OCI-M2 (cell line): ENCODE results near the gene RHBDF2.

Experiments
- DNase-seq: peaks from one replicate; lab custom pipeline; 2025; ENCODE audit not compliant: unreplicated experiment; lab: John Stamatoyannopoulos, UW

RHBDF2 gene

DNA sequence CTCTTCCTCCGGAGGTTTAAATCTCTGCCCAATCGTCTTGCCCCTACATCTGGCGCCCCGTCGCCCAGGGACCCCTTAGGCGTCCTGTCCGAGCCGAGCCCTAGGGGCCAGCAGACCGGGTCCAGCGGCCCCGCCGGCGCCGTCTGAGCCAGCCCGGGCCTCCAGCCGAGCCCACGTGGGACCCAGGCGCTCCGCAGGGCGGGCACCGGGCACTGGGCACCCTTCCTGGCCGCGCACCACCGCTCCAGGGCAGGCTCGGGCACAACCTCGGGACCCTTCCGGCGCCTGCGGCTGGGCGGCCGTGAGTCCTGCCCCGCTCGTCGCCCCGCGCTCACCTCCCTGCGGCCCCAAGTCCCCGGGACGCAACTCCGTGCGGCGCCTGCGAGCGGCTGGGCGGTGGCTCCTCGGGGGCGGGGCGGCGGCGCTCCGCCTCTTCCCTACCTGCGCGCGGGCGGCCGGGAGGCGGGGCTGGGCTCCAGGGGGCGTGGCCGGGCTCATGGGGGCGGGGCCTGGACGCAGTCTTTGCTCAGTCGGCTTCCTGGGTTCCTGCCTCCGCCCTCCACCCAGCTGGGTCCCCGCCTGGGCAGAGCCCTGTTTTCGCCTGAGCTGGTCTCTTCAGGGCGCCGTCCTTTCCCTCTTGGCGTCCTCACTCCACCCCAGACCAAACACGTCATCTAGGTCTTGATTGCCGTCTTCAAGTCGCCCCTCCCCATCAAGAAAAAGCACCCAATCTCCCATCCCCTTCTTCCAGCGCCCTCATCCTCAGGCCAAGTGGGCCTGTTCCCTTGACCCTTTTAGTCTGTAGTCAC lies at the start of gene RHBDF2:
Gene RHBDF2 (minus strand): TSS at position 406 of the 809 bp plus-strand sequence. CDS start 19,899 bp downstream, outside the sequence.
- DNase-seq, result peak; percentile 19

DNA sequence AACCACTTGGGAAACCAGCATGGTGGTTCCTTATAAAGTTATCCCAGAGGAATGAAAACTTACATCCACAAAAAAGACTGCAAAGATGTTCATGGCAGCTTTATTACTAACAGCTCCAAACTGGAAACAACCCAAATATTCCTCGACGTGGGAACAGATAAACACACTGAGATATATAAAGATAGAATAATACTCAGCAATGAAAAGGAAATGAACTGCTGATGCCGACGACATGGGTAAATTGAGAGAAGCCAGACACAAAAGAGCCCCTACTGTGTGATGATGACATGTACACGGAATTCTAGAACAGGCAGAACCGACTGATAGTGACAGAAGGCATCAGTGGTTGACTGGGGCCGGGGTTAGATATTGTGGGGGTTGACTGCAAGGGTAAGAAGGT lies 48.3 kb upstream of the RHBDF2 start:
- DNase-seq, result no peak

DNA sequence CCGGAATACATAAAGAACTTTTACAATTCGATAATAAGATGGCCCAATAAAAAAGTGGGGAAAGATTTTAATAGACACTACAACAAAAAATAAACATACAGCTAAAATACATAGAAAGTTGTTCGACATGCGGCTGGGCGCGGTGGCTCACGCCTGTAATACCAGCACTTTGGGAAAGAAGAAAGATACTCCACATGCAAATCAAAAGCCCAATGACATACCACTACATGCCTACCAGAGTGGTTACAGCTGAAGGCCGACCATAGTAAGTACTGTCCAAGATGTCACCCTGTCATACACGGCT lies 47.9 kb upstream of the RHBDF2 start:
- no peak for DNase-seq

DNA sequence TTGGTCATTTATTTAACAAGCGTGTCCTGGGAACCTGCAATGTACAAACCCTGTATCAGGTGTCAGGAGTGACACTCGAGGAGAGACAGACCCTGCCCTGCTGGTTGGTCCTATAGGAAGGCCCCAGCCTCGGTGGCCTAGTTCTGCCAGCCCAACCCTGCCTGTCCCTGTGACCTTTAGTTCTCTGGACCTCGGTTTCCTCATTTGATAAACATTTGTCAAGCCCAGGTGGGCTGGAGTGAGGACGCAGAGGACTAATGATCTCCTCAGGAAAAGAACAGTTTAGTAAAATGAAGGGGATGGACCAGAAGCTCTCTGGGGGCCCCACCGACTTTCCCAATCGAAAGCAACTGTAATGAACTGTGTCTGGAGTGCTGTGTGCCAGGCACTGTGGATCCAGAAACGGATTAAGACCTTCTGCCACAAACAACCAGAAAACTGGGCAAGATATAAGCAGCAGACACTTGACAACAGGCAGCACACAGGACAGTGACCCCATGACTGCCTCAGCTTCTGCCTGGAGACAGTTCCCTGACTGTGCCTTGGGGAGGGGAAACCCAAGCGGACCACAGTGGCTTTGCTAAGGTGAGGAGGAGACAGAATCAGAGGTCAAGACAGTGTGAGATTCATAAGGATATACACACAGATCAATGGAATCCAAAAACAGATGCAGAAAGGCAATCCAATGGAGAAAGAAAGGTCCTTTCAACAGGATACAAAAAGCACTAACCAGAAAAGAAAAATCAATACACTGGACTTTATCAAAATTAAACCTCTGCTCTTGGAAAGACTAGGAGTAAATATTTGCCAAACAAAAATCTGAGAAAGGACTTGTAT lies 47.4 kb upstream of the RHBDF2 start:
- no peak for DNase-seq

DNA sequence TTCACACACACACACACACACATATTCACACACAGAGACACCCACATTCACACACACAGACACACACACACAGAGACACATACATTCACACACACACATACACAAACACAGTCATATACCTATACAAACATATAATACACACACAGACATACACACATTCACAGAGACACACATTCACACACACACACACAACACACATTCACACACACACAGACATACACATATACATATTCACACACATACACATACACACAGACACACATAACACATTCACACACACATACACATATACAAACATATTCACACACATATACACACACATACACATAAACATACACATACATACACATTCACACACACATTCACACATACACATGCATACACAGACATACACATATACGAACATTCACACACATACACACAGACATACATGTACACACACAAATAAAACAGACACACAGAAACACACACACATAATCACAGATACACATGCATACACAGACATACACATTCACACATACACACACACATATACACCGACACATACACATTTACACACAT lies 46.5 kb upstream of the RHBDF2 start:
- no peak for DNase-seq

DNA sequence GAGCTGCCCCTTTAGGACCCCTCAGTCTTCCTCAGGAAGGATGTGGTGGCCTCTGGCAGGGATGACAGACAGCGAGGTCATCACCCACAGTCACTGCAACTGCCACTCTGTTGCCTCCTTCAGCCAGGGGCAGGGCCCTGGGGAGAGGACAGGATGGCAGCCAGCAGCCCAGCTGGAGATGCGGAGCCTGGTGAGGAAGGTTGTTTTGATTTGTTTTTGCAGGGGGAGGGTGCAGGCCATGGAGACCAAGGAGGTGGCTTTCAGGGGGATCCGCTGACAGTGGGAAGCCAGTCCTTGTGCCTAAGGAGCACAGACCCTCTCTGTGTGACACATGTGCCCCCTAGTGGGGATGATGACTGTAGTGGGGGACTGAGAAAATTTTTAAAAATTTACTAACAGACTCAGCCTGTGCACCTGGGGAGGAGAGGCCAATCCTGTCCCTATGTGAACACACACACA lies 46.0 kb upstream of the RHBDF2 start:
- DNase-seq, result no peak

DNA sequence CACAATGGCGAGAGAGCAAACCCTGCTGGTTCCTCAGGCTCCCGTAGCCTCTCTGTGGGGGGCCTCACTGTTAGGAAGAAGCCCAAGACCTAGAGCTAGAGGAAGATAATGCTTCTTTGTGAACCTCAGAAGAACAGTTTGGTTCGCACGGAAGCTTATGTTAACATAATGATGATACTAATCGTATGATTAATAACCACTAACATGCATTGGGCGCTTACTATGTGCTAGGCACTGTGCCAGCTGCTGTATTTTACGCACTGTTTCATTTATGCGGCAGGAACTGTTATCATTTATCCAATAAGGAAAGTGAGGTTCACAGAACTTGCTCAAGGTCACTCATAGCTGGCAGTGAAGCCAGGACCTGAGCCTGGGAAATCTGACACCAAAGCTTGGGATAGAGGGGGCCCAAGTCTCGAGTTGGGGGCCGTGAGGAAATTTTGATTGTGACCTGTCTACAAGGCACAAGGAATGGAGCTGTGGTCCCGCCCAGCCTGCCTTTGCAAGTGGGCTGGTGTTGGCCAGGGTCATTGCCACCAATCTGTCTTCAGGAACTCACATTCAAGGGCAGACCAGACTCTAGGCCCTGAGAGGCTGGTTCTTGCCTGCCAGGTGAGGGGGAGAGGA lies 45.4 kb upstream of the RHBDF2 start:
- no peak for DNase-seq

DNA sequence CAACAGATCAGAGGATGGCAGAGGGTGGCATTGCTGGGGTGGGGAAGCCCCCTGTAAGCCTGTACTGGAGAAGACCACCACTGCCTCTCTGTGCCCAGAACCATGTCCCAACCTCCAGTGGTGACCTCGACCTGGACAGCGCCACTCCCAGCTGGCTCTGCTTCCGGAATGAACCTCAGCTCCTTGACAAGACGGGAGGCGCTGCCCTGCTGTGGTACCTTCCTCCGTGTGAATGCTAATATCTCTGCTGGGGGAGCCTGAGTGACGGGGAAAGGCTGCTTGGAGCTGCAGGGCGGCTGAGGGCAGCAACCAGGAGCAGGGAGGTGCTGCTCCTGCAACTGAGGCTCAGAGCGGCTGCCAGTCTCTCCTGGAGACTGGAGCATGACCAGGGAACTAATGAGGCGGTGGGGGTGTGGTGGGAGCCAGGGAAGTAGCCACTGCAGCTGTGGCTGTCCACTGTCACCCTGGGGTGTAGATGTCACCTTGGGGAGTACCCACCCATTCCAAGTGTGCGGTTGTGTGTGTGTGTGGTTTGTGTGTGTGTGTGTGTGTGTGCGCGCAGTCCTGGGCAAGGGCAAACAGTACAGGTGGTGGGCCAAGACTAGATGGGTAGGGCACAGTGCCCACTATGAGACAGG lies 44.8 kb upstream of the RHBDF2 start:
- DNase-seq, result no peak

DNA sequence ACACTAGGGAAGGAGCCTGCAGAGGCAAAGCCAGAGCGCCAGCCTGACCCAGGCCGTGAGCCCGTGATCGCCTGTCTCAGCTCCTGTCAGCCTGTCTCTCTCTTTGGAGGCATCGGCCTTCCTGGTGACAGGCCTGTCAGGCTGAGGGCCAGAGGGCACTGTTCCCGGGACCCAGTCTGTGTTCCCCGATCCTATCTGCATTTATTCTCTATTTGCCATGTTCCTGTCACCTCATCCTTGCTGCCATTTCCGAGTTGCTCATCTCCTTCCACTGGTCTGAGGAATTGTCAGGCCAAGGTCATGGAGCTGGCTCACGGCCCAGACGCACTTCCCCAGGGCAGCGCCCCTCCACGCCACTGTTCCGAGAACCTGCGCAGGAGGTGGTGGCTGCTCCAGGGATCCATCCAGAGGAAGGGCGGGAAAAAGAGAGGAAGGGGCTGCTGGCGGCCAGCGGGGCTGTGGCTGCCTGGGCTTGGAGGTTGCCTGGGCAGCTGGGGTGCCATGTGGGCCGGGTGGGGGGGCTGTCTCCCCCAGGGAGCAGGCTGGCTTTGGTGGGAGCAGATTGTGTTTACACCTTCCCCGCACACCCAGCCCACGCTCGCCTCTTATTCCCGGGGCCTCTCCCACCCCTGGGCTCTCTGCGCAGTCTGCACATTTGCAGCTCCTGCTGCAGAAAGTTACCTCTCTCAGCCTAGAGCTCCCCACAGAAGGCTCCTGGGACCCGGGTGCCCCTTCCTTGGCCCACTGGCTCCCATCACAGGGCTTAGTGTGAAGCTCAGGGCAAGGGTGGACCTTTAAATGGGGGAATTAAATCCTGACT lies 43.5 kb upstream of the RHBDF2 start:
- DNase-seq, result no peak

DNA sequence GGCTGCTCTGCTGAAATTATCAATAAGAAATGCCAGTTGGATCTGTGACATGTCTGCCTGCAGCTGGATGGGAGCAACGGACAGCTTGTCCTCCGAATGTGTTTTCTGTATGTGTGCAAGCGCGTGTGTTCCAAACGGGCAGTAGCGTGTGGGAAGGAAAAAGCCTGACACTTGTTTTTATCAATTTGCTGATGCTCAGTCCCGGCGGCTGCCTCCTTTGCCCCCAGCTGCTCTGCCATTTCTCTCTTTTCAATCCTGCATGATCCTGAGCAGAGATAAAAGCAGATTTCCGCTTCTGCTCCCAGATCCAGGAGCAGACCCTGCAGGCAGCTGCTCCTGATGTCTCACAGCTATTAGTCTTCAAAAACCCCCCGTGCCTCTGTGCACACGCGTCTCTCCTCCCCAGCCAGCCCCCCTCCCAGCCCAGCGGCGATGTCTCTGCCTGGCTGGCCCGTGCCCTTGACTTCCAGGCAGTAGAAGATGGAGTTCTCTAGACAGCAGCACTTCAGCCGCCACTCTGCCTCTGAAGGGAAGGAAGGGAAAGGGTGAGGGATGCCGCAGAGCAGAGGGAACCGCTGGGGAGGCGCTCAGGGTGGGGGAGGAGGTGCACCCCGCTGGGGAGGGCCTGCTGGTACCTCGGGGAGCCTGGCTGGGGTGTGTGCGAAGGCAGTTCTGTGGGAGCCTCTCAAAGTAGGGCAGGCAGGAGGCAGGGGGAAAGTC lies 42.8 kb upstream of the RHBDF2 start:
- DNase-seq, result no peak

DNA sequence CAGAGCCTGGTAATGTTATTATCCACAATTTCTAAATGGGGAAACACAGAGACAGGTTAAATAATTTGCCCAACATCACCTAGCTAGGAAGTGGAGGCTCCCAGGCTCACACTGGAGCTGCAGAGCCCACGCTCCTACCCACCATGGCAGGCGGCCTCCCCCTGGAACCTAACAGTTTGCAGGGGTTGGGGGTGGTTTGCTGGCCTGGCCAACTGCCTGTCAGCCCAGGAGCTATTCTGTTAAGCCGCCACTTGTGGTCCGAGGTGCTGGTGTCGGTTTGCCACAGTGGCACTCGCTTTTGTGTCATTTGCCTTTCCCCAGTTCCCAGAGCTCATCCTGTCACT lies 42.2 kb upstream of the RHBDF2 start:
- no peak for DNase-seq

DNA sequence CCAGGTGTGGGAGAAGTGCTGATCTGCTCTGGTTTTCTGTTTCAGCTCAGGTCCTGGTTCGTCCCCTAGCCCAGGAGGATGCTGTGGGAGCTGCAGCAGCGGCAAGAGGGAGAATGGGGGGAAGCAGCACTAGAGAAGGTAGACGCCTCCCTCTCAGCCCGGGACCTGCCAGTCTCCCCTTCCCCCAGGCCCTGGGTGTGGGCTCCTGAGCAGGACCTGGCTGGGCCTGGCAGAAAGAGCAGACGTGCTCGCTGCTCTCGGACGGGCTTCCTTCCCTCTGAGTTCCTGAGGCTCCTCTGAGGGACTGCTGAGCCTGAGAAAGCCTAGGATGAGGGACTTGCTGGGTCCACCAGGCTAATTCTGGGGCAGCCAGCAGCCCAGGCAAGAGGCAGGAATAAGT lies 41.8 kb upstream of the RHBDF2 start:
- no peak for DNase-seq

DNA sequence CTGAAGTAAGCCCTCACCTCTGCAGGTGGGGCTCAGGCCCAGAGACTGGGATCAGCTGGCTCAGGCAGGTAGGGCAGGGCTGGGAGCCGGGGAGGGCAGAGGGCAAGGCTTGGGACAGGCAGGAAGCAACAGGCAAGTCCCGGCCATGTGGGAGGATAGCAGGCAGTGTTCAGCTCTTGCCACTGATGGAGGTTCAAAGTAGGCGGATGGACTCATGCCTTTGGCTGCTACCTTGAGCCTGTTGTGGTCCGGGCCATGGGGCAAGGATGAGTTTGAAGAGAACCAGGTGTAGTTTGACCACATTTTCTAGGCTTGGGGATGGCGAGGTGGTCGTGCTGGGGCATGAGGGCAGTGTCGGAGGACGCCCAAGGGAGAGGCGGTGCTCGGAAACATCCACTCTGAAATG lies 41.3 kb upstream of the RHBDF2 start:
- DNase-seq, result no peak

DNA sequence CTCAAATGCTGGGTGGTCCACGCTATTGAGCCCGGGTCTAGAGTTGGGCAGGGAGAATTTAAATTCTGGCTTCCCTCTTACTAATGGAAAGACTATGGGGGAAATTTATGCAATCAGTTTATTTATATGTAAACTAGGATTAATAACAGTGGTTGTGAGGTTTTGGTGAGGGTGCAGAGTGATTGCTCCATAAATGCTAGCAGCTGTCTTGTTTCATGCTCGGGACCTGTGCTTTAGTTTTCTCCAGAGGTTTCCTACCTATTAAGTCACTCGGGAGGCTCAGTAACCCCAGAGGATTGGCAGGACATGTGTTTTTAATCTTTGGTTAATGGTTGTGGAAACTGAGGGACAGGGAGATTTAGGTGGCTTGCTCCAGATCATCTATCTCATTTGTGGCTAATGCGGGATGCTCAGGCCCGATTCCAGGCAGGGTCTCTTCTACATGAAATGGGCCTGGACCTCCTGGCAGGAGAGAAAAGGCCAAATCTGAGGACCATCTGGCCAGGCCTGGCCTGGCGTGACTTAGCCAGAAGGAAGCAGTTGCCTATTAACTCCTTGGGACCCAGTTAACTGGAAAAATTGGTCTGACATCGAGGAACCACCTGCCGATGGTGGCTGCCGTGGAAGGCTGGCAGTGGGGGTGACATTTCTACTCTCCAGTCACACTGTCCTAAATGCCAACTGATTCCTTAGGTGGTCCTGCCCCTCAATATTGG lies 40.7 kb upstream of the RHBDF2 start:
- no peak for DNase-seq

DNA sequence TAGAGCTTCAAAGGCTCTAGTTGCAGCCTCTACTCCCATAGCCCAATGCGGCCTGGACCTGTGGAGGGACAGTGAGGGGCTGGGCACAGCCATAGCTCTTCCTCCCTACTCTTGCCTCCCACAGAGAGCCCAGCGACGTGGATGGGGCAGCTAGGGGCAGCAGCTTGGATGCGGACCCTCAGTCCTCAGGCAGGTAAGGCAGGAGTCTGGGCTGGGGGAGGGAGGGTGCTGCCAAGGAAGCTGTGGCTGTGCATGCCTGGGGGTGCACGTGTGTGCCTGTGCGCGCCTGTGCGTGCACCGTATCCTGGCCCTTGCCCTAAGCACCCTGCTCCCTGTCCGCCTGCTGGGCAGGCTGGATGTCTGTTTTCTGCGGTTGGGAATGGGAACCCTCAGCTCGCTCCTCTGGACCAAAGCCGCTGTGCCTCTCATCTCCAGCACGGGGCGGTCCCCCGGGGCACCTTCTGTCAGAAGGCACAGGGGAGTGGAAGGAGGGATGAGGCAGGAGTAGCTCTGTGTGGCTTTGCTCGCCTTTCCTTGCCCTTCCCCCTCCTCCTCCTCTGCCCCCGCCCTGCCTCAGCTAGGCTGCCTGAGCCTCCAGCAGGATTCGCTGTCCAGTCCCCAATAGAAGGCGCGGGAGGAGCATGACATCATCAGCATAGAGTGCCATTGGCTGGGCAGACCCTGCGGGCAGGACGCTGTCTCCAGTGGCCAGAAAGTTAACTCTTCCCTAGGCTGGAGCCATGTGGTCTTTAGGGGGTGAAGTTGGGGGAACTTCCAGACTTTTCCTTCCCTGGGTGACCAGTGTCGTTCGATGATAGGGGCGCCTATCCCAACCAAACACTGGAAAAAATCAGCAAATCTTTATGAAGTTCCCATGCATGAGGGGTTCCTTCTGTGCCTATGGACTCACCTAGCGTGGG lies 39.4 kb upstream of the RHBDF2 start:
- no peak for DNase-seq

DNA sequence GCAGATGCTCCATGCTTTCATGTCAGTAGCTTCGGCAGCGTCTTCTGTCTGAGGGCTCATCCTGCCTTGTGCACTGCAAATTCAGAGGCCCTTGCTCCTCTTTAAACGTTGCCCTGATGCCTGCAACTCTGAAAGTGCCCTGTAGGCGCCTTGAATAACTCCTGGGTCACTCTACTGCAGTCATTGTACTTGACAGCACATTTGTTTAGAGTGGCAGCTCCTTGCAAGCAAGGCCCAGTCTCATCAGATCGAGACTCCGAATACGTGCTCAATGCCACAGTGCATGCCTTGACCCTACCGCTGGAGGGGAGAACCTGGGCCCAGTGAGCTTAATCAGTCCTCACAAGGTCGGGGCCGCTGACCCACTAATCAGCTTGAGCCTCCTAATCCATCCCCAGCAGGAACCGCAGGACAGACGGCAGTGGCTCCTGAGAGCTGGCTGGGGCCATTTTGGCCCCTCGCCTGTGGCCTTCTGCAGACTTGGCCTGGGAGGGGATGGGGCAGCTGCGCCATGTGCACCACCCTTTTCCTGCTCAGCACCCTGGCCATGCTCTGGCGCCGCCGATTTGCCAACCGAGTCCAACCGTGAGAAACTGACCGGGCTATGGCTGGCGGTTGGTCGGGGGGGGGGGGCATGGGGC lies 38.5 kb upstream of the RHBDF2 start, which contains the start of gene PRCD:
Gene PRCD (plus strand): TSS at position 414 of the 641 bp plus-strand sequence. CDS start 98 bp downstream, at position 512.
- DNase-seq, result no peak

DNA sequence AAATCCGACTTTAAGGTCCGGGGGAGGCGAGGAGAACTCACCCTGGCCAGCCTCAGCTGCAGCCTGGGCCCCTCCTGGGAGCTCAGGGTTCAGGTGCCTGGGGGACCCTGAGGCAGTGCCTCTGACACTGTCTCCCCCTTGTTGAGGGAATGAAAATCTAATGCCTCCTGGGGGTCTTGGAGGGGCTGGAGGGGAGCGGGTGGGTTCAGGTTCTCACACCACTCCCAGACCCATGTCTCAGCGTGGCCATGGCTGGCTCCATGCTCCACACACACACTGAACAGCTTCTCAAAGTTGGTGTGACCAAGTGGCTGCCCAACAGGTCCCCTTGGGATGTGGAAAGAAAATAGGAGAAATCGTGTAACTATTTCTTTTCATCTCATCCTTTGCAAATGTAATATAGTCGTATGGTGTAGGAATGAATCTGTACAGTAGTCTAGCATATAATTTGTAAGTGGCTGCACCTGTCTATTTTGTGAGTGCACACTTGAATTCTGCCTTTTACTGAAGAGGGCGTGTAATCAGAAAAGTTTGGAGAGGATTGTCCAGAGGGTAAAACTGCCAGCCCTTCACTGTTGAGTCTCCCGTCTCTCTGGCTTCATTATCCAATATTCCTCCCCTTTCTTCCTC lies 37.8 kb upstream of the RHBDF2 start:
- DNase-seq, result no peak
